Testis (tissue), 2 donors: ENCODE results near the gene FAM20C.

Source experiments
- POLR2A ChIP-seq: fragments of 450-650 bp; IDR thresholded peaks from one replicate; pipeline ENCODE4 v1.6.1; 2017; ENCODE audit warnings: antibody characterized with exemption, mild to moderate bottlenecking, moderate library complexity
- TF ChIP-seq, protein P1 (sequence below), 3 experiments: fragments of 450-650 bp in 2 of 3; fragments of 200-600 bp in 1 of 3; sonication (generic) in 1 of 3; IDR thresholded peaks; one replicate each; pipeline ENCODE4 v1.5.1; 2016 to 2019; ENCODE audit warnings: antibody characterized with exemption in 3 of 3, mild to moderate bottlenecking in 2 of 3, moderate library complexity in 1 of 3

DNA sequence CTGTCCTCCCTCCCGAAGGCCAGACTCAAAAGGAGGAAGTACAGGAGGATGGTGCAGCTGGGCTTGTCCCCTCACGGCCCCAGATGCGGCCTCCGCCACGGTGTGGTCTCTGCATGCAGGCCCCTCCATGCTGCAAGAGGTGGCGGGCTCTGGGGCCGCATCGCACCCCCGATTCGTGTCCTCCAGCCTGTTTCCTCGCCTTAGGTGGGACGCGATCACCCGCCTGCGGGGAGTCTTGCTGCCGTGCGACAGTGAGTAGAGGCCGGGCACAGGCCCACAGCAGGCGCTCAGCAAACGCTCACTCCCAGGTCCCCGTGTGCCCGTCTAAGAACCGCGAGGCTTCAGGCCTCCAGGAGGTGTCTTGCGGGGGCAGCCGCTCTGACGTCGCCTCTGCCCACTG, 13.9 kb upstream of the FAM20C start:
- TF ChIP-seq, protein P1, sequence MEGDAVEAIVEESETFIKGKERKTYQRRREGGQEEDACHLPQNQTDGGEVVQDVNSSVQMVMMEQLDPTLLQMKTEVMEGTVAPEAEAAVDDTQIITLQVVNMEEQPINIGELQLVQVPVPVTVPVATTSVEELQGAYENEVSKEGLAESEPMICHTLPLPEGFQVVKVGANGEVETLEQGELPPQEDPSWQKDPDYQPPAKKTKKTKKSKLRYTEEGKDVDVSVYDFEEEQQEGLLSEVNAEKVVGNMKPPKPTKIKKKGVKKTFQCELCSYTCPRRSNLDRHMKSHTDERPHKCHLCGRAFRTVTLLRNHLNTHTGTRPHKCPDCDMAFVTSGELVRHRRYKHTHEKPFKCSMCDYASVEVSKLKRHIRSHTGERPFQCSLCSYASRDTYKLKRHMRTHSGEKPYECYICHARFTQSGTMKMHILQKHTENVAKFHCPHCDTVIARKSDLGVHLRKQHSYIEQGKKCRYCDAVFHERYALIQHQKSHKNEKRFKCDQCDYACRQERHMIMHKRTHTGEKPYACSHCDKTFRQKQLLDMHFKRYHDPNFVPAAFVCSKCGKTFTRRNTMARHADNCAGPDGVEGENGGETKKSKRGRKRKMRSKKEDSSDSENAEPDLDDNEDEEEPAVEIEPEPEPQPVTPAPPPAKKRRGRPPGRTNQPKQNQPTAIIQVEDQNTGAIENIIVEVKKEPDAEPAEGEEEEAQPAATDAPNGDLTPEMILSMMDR (IDR thresholded peaks at IDR 0.05), result no peak
- TF ChIP-seq POLR2A, result no peak
